GM12891 (cell line): ENCODE data around the gene TNKS2.
"Not testable (repeated sequence)": the region's sequence is repeated elsewhere in the genome, so short reads cannot be mapped to it uniquely, and the experiment has no call there.

Source experiments
- POLR2A ChIP-seq: IDR thresholded peaks from 2 replicates; pipeline ENCODE4 v1.6.1; 2011; ENCODE audit warnings: low read depth, low read length, control low read depth
- POLR2AphosphoS5 ChIP-seq: IDR thresholded peaks from 2 replicates; pipeline ENCODE4 v1.6.1; 2011; ENCODE audit warnings: low read depth, low read length, control low read depth
- POU2F2 ChIP-seq: IDR thresholded peaks from 2 replicates; pipeline ENCODE4 v1.6.1; 2011; ENCODE audit warnings: low read depth, mild to moderate bottlenecking, control low read depth, low read length, moderate library complexity
- SPI1 ChIP-seq: IDR thresholded peaks from 2 replicates; pipeline ENCODE4 v1.6.1; 2011; ENCODE audit warnings: low read depth, low read length, control low read depth
- TAF1 ChIP-seq: IDR thresholded peaks from 2 replicates; pipeline ENCODE4 v1.6.1; 2011; ENCODE audit warnings: low read depth, low read length, control low read depth

- TF ChIP-seq POLR2A, TAF1, POLR2AphosphoS5, POU2F2: not testable (repeated sequence)
- peak; percentile 62 for TF ChIP-seq SPI1
These were observed 96.0 kb downstream of the TNKS2 start for GRCh38 chr10:91894261-91894685.
